Activated T-cell treated with anti-CD3 and anti-CD28 coated beads, Interleukin-2, amount 50 U/mL, for 72 hours (primary cell): ENCODE results near the gene PDGFRA. TPM values are rescaled to one million over a fixed set of nuclear protein-coding genes. Genes with fewer than 3 reads are reported as not detected.

ENCODE experiments used
- ATAC-seq, 2 donors: fragments of 150-1000 bp; cut with Tn5 transposase; replicated peaks in 1 of 2; 2 replicates each; pipeline ENCODE4 v1.10.0; 2021; ENCODE audit warnings: moderate library complexity in 2 of 2, mild to moderate bottlenecking in 1 of 2
- DNase-seq, 2 donors: peaks; one replicate each; pipeline ENCODE4 v3.0.0; 2021 to 2022; ENCODE audit warnings: mixed read lengths in 1 of 2
- H3K27ac Mint-ChIP-seq: one replicate; pipeline ENCODE4 v1.8.0; 2022; ENCODE audit warnings: mild to moderate bottlenecking, moderate library complexity, mixed read lengths
- H3K27me3 Mint-ChIP-seq: one replicate; pipeline ENCODE4 v1.8.0; 2022; ENCODE audit warnings: low read depth, mixed read lengths
- H3K36me3 Mint-ChIP-seq, 2 donors: one replicate each; pipeline ENCODE4 v1.8.0; 2022; ENCODE audit warnings: mixed read lengths in 2 of 2, mild to moderate bottlenecking in 1 of 2; ENCODE audit not compliant: insufficient read depth in 2 of 2
- H3K4me1 Mint-ChIP-seq: one replicate; pipeline ENCODE4 v1.8.0; 2022; ENCODE audit warnings: low read depth, mixed read lengths
- H3K4me3 Mint-ChIP-seq, 2 donors: one replicate each; pipeline ENCODE4 v1.8.0; 2022; ENCODE audit warnings: mild to moderate bottlenecking in 2 of 2, mixed read lengths in 2 of 2, moderate library complexity in 2 of 2
- H3K9me3 Mint-ChIP-seq, 2 donors: one replicate each; pipeline ENCODE4 v1.8.0; 2022; ENCODE audit warnings: mixed read lengths in 2 of 2
- total RNA-seq, 2 donors: library from RNA; stranded (reverse); gene quantifications; one replicate each; pipeline ENCODE4 v1.2.3, GENCODE V29; 2022

Gene PDGFRA
- total RNA-seq, result under 1 TPM in 1 of 2 donors, not detected in 1; 0.43 TPM

DNA sequence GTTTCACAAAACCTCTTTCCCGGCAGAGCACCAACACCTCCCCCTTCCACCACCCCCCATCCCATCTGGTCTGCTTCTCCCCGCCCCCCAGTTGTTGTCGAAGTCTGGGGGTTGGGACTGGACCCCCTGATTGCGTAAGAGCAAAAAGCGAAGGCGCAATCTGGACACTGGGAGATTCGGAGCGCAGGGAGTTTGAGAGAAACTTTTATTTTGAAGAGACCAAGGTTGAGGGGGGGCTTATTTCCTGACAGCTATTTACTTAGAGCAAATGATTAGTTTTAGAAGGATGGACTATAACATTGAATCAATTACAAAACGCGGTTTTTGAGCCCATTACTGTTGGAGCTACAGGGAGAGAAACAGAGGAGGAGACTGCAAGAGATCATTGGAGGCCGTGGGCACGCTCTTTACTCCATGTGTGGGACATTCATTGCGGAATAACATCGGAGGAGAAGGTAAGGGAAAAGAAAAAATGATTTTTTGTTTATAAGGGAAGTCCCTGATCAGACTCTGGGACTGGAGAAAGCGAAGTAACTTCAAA, at the start of gene PDGFRA:
Gene PDGFRA (plus strand): TSS at position 333 of the 541 bp plus-strand sequence. CDS start 29,476 bp downstream, outside the sequence.
- no peak for DNase-seq
- Mint-ChIP-seq H3K36me3 (no peaks in the 10 kb centered on the region), H3K9me3 (no peaks in the 10 kb centered on the region), H3K4me1 (peaks cover 55% of the 10 kb centered on the region), H3K27me3 (peaks cover 88% of the 10 kb centered on the region), H3K4me3 (peak within 1 kb of the TSS; percentile 71 to 85), H3K27ac (peak within 1 kb of the TSS; percentile 40)
- ATAC-seq, result no peak

DNA sequence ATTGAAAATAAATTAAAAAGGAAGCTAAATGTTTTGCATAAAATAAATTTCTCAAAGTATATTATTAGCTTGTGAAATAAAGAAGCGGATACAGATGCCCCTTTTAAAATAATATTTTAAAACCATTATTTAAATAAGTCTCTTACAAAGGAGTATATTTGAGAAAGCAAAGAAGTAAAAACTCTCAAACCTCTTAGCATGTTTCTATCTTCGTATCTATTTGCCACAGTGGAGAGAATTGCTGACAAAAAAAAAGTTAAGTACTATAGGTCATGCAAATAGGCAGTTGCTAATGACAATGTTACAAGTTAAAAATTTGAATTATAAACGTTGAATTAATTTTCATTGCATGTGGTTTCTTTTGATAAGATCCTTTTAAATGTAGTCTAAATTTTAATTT, 44.5 kb upstream of the PDGFRA start:
- Mint-ChIP-seq H3K36me3 (no peaks in the 10 kb centered on the region), H3K27me3 (peaks cover 4% of the 10 kb centered on the region), H3K4me3 (no peak overlapping the region), H3K9me3 (no peaks in the 10 kb centered on the region), H3K27ac (no peak overlapping the region), H3K4me1 (no peaks in the 10 kb centered on the region)
- DNase-seq (no peak), ATAC-seq (no peak)

DNA sequence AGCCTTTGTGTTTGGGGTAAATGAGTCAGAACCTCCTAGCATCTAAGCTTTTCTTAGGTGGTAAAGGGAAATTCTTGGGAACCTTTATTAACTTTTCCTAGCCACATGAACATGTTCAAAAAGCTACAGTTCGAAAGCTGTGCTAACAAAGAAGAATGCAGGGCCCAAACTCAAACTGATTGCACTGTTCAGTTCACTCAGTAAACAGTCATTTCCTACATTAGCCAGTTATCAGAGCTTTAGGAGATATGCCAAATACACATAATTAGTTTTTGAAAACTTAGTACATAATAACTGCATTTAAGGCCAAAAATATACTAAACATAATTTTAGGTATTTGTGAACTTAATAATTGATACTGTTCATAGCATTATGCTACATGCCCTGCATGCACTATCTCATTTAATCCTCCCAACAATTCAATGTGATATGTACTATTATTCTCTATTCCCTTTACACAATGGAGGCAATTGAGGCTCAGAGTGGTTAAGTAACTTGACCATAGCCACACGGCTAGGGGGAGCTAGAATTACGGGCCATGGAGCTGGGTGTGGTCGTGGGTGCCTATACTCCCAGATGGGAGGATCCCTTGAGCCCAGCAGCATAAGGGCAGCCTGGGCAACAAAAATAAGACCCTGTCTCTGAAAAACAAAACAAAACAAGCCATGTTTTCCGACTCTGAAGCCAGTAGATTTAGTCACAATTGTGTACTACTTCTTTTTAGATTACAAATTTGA, 43.9 kb upstream of the PDGFRA start:
- no peaks in the 10 kb centered on the region for H3K9me3 Mint-ChIP-seq
- H3K4me3 Mint-ChIP-seq, result no peak overlapping the region
- H3K27me3 Mint-ChIP-seq, result peaks cover 4% of the 10 kb centered on the region
- DNase-seq (no peak), ATAC-seq (no peak)
- H3K27ac Mint-ChIP-seq, result no peak overlapping the region
- H3K36me3 Mint-ChIP-seq, result no peaks in the 10 kb centered on the region
- H3K4me1 Mint-ChIP-seq, result no peaks in the 10 kb centered on the region

DNA sequence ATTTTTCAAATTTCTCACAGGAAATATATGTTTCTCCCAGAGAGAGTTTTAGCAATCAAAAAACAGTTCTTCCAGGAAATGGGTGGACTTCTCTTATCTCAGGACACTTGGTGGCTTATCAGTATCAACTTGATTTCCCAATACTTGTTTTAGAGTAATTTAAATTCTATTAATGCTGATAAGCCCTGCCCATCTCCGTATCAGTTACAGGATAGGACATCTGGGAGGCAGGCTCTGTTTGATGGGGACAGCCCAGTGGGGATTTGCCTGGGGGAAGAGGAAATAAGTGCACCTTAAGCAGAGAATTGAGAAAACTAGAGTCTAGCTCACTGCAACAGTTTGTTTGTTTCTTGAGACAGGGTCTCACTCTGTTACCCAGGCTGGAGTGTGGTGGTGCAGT, 43.2 kb upstream of the PDGFRA start:
- DNase-seq (no peak), ATAC-seq (no peak)
- Mint-ChIP-seq H3K36me3 (no peaks in the 10 kb centered on the region), H3K4me3 (no peak overlapping the region), H3K27ac (no peak overlapping the region), H3K27me3 (peaks cover 4% of the 10 kb centered on the region), H3K4me1 (no peaks in the 10 kb centered on the region), H3K9me3 (no peaks in the 10 kb centered on the region)

DNA sequence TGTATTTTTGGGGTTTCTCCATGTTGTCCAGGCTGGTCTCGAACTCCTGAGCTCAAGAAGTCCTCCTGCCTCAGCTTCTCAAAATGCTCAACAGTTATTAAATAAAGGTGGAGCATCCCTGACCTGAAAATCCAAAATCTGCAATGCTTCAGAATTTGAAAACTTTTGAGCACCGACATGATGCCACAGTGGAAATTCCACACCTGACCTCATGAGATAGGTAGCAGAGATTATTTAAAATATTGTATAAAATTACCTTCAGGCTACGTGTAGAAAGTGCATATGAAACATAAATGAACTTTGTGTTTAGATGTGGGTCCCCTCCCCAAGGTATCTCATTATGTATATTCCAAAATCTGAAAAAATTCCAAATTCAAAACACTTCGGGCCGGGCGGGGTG, 42.7 kb upstream of the PDGFRA start:
- no peak overlapping the region for H3K27ac Mint-ChIP-seq
- ATAC-seq (no peak), DNase-seq (no peak)
- H3K4me1 Mint-ChIP-seq, result no peaks in the 10 kb centered on the region
- no peaks in the 10 kb centered on the region for H3K36me3 Mint-ChIP-seq
- no peaks in the 10 kb centered on the region for H3K9me3 Mint-ChIP-seq
- no peak overlapping the region for H3K4me3 Mint-ChIP-seq
- H3K27me3 Mint-ChIP-seq, result peaks cover 4% of the 10 kb centered on the region

DNA sequence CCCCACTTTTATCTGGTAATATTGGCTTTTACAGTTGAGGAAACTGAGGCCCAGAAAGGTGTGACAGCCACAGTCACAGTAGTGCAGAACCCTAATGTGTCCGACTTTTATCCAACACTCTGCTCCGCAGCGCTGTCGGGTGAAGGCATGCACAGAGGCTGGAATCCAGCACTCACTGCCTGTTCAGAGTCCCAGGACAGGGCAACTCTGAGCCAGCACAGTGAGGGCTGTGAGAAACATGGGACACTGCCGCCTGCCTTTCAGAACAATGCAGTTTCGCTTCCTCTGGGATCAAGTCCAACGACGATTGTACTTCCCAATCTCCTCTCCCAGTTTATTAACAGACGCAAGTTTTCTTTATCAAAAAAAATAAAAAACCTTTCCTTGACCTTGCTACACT, 41.9 kb upstream of the PDGFRA start:
- H3K27ac Mint-ChIP-seq, result no peak overlapping the region
- no peaks in the 10 kb centered on the region for H3K36me3 Mint-ChIP-seq
- ATAC-seq (no peak), DNase-seq (no peak)
- H3K4me3 Mint-ChIP-seq, result no peak overlapping the region
- H3K4me1 Mint-ChIP-seq, result no peaks in the 10 kb centered on the region
- no peaks in the 10 kb centered on the region for H3K9me3 Mint-ChIP-seq
- H3K27me3 Mint-ChIP-seq, result peaks cover 4% of the 10 kb centered on the region

DNA sequence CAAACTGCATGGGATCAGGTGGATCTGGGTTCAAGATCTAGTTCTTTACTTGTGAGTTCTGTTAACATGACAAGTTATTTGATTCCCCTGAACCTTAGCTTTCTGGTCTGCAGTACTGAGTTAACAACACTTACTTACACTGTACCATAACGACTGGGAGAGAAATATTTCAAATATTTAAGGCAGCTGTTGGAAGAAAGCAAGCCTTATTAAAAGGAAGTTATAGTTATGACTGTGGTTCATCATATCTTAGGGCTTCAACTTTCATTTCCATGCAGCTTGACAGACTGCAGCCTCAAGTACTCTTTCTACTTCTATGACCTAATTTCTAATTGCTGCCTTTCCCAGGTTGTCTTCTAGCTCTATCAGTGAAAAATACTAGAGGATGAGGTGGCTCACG, 40.0 kb upstream of the PDGFRA start:
- H3K4me3 Mint-ChIP-seq, result no peak overlapping the region
- H3K4me1 Mint-ChIP-seq, result no peaks in the 10 kb centered on the region
- ATAC-seq (no peak), DNase-seq (no peak)
- H3K36me3 Mint-ChIP-seq, result no peaks in the 10 kb centered on the region
- H3K9me3 Mint-ChIP-seq, result no peaks in the 10 kb centered on the region
- peaks cover 4% of the 10 kb centered on the region for H3K27me3 Mint-ChIP-seq
- H3K27ac Mint-ChIP-seq, result no peak overlapping the region

DNA sequence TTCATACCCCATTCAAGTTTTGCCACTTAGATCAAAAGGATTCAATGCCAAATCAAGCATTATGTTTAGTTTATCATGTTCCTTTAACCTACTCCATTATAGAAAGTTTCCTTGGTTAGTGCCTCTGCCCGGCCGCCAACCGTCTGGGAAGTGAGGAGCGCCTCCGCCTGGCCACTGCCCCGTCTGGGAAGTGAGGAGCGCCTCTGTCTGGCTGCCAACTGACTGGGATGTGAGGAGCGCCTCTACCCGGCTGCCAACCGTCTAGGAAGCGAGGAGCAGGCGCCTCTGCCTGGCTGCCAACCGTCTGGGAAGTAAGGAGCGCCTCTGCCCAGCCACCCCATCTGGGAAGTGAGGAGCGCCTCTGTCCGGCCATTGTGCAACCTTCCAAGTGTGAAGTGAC, 36.3 kb upstream of the PDGFRA start:
- Mint-ChIP-seq H3K4me1 (no peaks in the 10 kb centered on the region), H3K4me3 (no peak overlapping the region), H3K9me3 (no peaks in the 10 kb centered on the region), H3K27ac (no peak overlapping the region), H3K36me3 (no peaks in the 10 kb centered on the region), H3K27me3 (peaks cover 4% of the 10 kb centered on the region)
- DNase-seq, result no peak
- no peak for ATAC-seq

DNA sequence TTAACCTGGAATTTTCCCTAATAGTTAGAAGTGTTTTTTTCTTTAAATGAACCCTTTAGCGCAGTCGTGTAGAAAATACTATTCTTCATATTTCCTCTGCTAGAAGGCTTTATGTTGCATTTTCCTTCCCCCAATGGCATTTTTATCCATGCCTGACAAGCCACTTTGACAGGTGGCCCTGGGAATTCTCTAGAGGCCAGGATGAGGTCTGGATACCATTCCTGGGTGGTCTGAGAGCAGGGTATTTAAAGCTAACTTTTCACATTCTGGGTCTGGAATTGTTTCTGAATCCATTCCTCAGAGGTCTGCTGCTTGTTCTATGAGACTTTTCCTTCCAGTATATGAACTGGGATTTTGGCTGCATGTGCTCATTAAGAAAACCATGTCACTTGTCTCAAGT, 31.2 kb upstream of the PDGFRA start:
- no peaks in the 10 kb centered on the region for H3K9me3 Mint-ChIP-seq
- no peaks in the 10 kb centered on the region for H3K4me1 Mint-ChIP-seq
- ATAC-seq (no peak), DNase-seq (no peak)
- H3K27me3 Mint-ChIP-seq, result no peaks in the 10 kb centered on the region
- no peak overlapping the region for H3K27ac Mint-ChIP-seq
- H3K36me3 Mint-ChIP-seq, result no peaks in the 10 kb centered on the region
- H3K4me3 Mint-ChIP-seq, result no peak overlapping the region

DNA sequence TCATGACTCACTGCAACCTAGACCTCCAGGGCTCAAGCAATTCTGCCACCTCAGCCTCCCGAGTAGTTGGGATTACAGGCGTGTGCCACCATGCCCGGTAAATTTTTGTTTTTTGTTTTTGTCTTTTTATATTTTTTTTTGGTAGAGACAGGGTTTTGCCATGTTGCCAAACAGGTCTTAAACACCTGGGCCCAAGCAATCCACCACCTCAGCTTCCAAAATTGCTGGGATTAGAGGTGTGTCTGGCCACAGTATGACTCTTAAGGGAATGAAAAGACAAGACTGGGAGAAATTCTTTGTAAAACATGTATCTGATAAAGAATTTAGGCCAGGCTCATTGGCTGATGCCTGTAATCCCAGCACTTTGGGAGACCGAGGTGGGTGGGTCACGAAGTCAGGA, 29.2 kb upstream of the PDGFRA start:
- no peak overlapping the region for H3K4me3 Mint-ChIP-seq
- no peaks in the 10 kb centered on the region for H3K4me1 Mint-ChIP-seq
- DNase-seq (no peak), ATAC-seq (no peak)
- no peaks in the 10 kb centered on the region for H3K36me3 Mint-ChIP-seq
- no peak overlapping the region for H3K27ac Mint-ChIP-seq
- H3K27me3 Mint-ChIP-seq, result no peaks in the 10 kb centered on the region
- H3K9me3 Mint-ChIP-seq, result no peaks in the 10 kb centered on the region

DNA sequence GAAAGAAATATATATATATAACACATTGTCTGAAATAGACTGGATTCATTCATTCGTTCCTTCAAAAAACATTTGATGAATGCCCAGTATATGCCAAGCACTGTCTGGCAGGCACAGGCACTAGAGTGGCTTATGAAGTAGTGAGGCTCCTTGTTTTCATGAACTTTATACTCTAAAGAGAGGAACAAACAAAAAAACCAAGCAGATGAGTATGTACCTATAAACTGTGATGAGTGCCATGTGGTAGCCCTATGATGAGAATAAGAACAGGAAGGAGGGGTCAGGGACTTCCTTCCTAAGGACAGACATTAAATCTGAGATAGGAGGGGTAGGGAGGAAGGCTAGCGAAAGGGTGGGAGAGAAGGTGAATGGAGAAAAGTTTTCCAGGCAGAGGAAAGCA, 19.5 kb upstream of the PDGFRA start:
- H3K36me3 Mint-ChIP-seq, result no peaks in the 10 kb centered on the region
- no peak overlapping the region for H3K27ac Mint-ChIP-seq
- no peak for ATAC-seq

DNA sequence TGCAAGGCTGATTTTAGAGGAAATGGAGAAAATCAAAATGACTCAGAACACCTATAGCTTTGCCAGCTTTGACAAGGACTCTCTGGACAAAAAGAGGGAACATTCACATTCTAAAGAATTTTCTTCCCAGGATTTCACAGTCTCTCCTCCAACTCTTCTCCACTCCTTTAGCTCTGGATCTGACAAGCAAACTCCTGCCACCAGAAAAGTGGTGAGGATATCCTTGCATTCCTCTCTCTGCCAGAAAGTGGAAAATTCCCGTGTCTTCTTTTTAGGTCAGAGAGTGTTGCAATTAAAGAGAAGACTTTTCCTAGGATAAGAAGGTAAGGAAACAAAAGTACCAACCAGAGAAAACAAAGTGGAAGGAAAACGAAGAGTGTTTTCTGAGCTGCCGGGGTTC, 16.1 kb upstream of the PDGFRA start:
- Mint-ChIP-seq H3K27me3 (peaks cover 6% of the 10 kb centered on the region), H3K9me3 (no peaks in the 10 kb centered on the region), H3K4me3 (no peak overlapping the region), H3K27ac (no peak overlapping the region), H3K4me1 (peaks cover 6% of the 10 kb centered on the region), H3K36me3 (no peaks in the 10 kb centered on the region)
- no peak for ATAC-seq
- DNase-seq, result no peak

More for the DNA sequence above, 19.5 kb upstream of the PDGFRA start:
- Mint-ChIP-seq H3K4me3 (no peak overlapping the region), H3K9me3 (no peaks in the 10 kb centered on the region), H3K4me1 (no peaks in the 10 kb centered on the region), H3K27me3 (peaks cover 12% of the 10 kb centered on the region)
- DNase-seq, result no peak

DNA sequence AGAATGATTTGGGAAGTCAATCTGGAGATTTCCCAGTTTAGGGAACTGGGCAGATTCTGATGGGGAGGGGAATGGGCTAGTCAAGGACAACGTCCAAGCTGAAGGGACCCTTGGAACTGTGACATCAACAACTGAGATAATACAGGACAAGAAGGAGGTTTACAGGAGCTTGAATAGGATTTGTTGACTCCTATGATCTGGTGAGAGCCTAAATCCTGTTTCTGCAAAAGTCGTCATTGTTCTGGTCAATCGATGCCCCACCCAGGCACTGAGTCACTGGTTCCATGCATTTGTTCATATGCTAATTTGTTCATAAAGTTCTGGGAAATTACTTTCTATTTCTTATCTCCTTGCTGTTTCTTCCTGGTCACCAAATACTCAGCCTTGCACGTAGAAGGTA, 15.3 kb upstream of the PDGFRA start:
- no peaks in the 10 kb centered on the region for H3K36me3 Mint-ChIP-seq
- H3K4me1 Mint-ChIP-seq, result peaks cover 7% of the 10 kb centered on the region
- no peaks in the 10 kb centered on the region for H3K9me3 Mint-ChIP-seq
- DNase-seq, result no peak
- H3K27ac Mint-ChIP-seq, result no peak overlapping the region
- no peak overlapping the region for H3K4me3 Mint-ChIP-seq
- H3K27me3 Mint-ChIP-seq, result peaks cover 14% of the 10 kb centered on the region
- ATAC-seq, result no peak
